HepG2 (cell line): ENCODE results near the gene ZNF48. TPM values are rescaled to one million over a fixed set of nuclear protein-coding genes. Genes with fewer than 3 reads are reported as not detected.

ENCODE experiments used
- ATAC-seq: fragments of 200-7000 bp; cut with Tn5 transposase; 3 replicates; pipeline ENCODE4 v1.9.1; 2020; ENCODE audit warnings: mild to moderate bottlenecking, moderate library complexity
- BruUV-seq: library from RNA; stranded (reverse); fragments of 400-500 nt; replicated peaks from 2 replicates; lab custom pipeline; 2021; lab: Mats Ljungman, UMichigan
- CTCF ChIA-PET: fragments of 300-600 bp; formaldehyde crosslinking; extraction: SDS; loops from one replicate; lab custom pipeline; 2021; ENCODE audit warnings: low total read pairs, inconsistent platforms, low intra/inter-chr PET ratio; lab: Yijun Ruan, JAX
- POLR2A ChIA-PET: fragments of 350-600 bp; sonication (Branson Sonifier 250); formaldehyde crosslinking; loops from one replicate; lab custom pipeline; 2020; ENCODE audit warnings: antibody characterized with exemption, inconsistent platforms; lab: Yijun Ruan, JAX
- DNase-seq: peaks from one replicate; pipeline ENCODE4 v3.0.0-alpha.2; 2015; ENCODE audit warnings: low spot score
- FAIRE-seq: peaks from 3 replicates; lab custom pipeline; 2011; peaks lifted over from hg19 to GRCh38; lab: Jason Lieb, UNC
- H2AFZ ChIP-seq: one replicate; pipeline ENCODE4 v1.6.1; 2011; ENCODE audit warnings: low read length, inconsistent platforms
- H3K27ac ChIP-seq: fragments of 300-600 bp; 3 replicates; pipeline ENCODE4 v1.8.0; 2011; ENCODE audit warnings: mixed run types, mild to moderate bottlenecking, mixed read lengths, low read length, inconsistent platforms; ENCODE audit not compliant: insufficient read depth; ENCODE audit errors: extremely low read length
- H3K27me3 ChIP-seq, 2 experiments: fragments of 200-600 bp in 1 of 2; 2 replicates in 1 of 2; 3 replicates in 1 of 2; pipeline versions ENCODE4 v1.6.0 to v1.8.0; 2011; ENCODE audit warnings: low read length in 2 of 2, mild to moderate bottlenecking in 2 of 2, moderate library complexity in 2 of 2, inconsistent platforms in 1 of 2; ENCODE audit not compliant: insufficient read depth in 2 of 2, control insufficient read depth in 1 of 2
- H3K36me3 ChIP-seq, 2 experiments: fragments of 200-600 bp in 1 of 2; replicated peaks in 1 of 2; 2 replicates in 1 of 2; 3 replicates in 1 of 2; pipeline versions ENCODE4 v1.5.1 to v1.8.0; 2011; ENCODE audit warnings: low read length in 2 of 2, inconsistent platforms in 1 of 2; ENCODE audit not compliant: insufficient read depth in 2 of 2, control insufficient read depth in 1 of 2
- H3K4me1 ChIP-seq: 2 replicates; pipeline ENCODE4 v1.5.1; 2012; ENCODE audit warnings: low read length, inconsistent platforms; ENCODE audit not compliant: insufficient read depth
- H3K4me2 ChIP-seq: 2 replicates; pipeline ENCODE4 v1.6.0; 2011; ENCODE audit warnings: low read depth, low read length, inconsistent platforms
- H3K4me3 ChIP-seq, 3 experiments: fragments of 200-600 bp in 1 of 3; sonication (generic), shearing (Covaris generic) in 1 of 3; replicated peaks in 1 of 3; 2 replicates each; pipeline ENCODE4 v1.5.1; 2011 to 2016; ENCODE audit warnings: low read length in 3 of 3, inconsistent platforms in 2 of 3, low read depth in 2 of 3, mild to moderate bottlenecking in 2 of 3, control low read depth in 1 of 3, mixed read lengths in 1 of 3; ENCODE audit not compliant: insufficient read depth in 1 of 3
- H3K79me2 ChIP-seq: one replicate; pipeline ENCODE4 v1.6.1; 2011; ENCODE audit warnings: low read length, inconsistent platforms; ENCODE audit not compliant: insufficient read depth
- H3K9ac ChIP-seq: 2 replicates; pipeline ENCODE4 v1.6.0; 2011; ENCODE audit warnings: mild to moderate bottlenecking, low read depth, low read length, inconsistent platforms; ENCODE audit not compliant: insufficient read depth
- H3K9me3 ChIP-seq: 2 replicates; pipeline ENCODE4 v1.5.1; 2012; ENCODE audit warnings: mild to moderate bottlenecking, low read length
- H4K20me1 ChIP-seq: 2 replicates; pipeline ENCODE4 v1.6.0; 2011; ENCODE audit warnings: inconsistent platforms, mild to moderate bottlenecking, low read length, moderate library complexity; ENCODE audit not compliant: insufficient read depth
- CAMTA2 ChIP-seq: sonication (generic); formaldehyde crosslinking; IDR thresholded peaks from 2 replicates; pipeline ENCODE4 v1.4.0; 2020; ENCODE audit warnings: mild to moderate bottlenecking, missing genetic modification reagents, borderline replicate concordance
- CENPT ChIP-seq: sonication (generic); formaldehyde crosslinking; IDR thresholded peaks from 2 replicates; pipeline ENCODE4 v1.8.0; 2022; ENCODE audit warnings: low read depth, mild to moderate bottlenecking, moderate library complexity, missing genetic modification reagents
- CREB1 ChIP-seq, 2 experiments: fragments of 450-650 bp in 1 of 2; IDR thresholded peaks; 2 replicates each; pipeline ENCODE4 v1.6.1; 2016 to 2017; ENCODE audit warnings: control low read depth in 1 of 2, mild to moderate bottlenecking in 1 of 2, missing compliant biosample characterization in 1 of 2, missing genetic modification characterization in 1 of 2
- ETS1 ChIP-seq: sonication (generic); formaldehyde crosslinking; IDR thresholded peaks from 2 replicates; pipeline ENCODE4 v1.4.0; 2020; ENCODE audit warnings: missing genetic modification reagents
- GFI1 ChIP-seq: sonication (generic); formaldehyde crosslinking; IDR thresholded peaks from 2 replicates; pipeline ENCODE4 v1.5.0; 2020; ENCODE audit warnings: missing genetic modification reagents, mild to moderate bottlenecking, borderline replicate concordance
- MAZ ChIP-seq, 2 experiments: sonication (generic) in 1 of 2; formaldehyde crosslinking in 1 of 2; IDR thresholded peaks; 2 replicates each; pipeline versions ENCODE4 v1.5.0 to v1.6.1; 2012 to 2020; ENCODE audit warnings: low read depth in 2 of 2, mild to moderate bottlenecking in 2 of 2, borderline replicate concordance in 1 of 2, improper control_type of control experiment in 1 of 2, low read length in 1 of 2, missing genetic modification reagents in 1 of 2, moderate library complexity in 1 of 2
- MTERF4 ChIP-seq: sonication (generic); formaldehyde crosslinking; IDR thresholded peaks from 2 replicates; pipeline ENCODE4 v1.8.0; 2023; ENCODE audit warnings: mild to moderate bottlenecking, missing genetic modification reagents
- NKX3-1 ChIP-seq: sonication (generic); formaldehyde crosslinking; IDR thresholded peaks from 2 replicates; pipeline ENCODE4 v1.5.0; 2020; ENCODE audit warnings: missing genetic modification reagents
- NPAS2 ChIP-seq: sonication (generic); formaldehyde crosslinking; IDR thresholded peaks from 2 replicates; pipeline ENCODE4 v1.8.0; 2022; ENCODE audit warnings: mild to moderate bottlenecking, missing genetic modification reagents, borderline replicate concordance
- SYNCRIP ChIP-seq: fragments of 200-400 bp; formaldehyde crosslinking; IDR thresholded peaks from 2 replicates; pipeline ENCODE4 v1.6.1; 2018; ENCODE audit warnings: mild to moderate bottlenecking, low read depth, low read length; ENCODE audit not compliant: insufficient read depth
- THAP11 ChIP-seq: IDR thresholded peaks from 2 replicates; pipeline ENCODE4 v1.6.1; 2016; ENCODE audit warnings: missing biosample characterization, missing genetic modification reagents
- YEATS2 ChIP-seq: sonication (generic); formaldehyde crosslinking; IDR thresholded peaks from 2 replicates; pipeline ENCODE4 v1.4.0; 2020; ENCODE audit warnings: missing genetic modification reagents, borderline replicate concordance
- ZNF17 ChIP-seq: sonication (generic); formaldehyde crosslinking; IDR thresholded peaks from 2 replicates; pipeline ENCODE4 v1.5.0; 2020; ENCODE audit warnings: mild to moderate bottlenecking, missing genetic modification reagents
- ZNF20 ChIP-seq: sonication (generic); formaldehyde crosslinking; IDR thresholded peaks from 2 replicates; pipeline ENCODE4 v1.4.0; 2020; ENCODE audit warnings: mild to moderate bottlenecking, moderate library complexity, missing genetic modification reagents
- ZNF362 ChIP-seq: sonication (generic); formaldehyde crosslinking; IDR thresholded peaks from 2 replicates; pipeline ENCODE4 v1.4.0; 2020; ENCODE audit warnings: missing genetic modification reagents, mild to moderate bottlenecking, borderline replicate concordance
- ZNF383 ChIP-seq: sonication (generic); formaldehyde crosslinking; IDR thresholded peaks from 2 replicates; pipeline ENCODE4 v1.4.0; 2020; ENCODE audit warnings: missing genetic modification reagents, mild to moderate bottlenecking, borderline replicate concordance
- ZNF672 ChIP-seq: sonication (generic); formaldehyde crosslinking; IDR thresholded peaks from 2 replicates; pipeline ENCODE4 v1.8.1; 2022; ENCODE audit warnings: missing genetic modification reagents
- WGBS: methylation state at CpG from one replicate; pipeline ENCODE4 v1.1.6; 2017; ENCODE audit warnings: low lambda C conversion rate; 5-methylcytosine and 5-hydroxymethylcytosine counted together
- in situ Hi-C: cut with HindIII; loops from 2 replicates; pipeline ENCODE4 v1.10.0; 2017; ENCODE audit warnings: low pct_unique_long_range_greater_than_20kb; ENCODE audit not compliant: extremely low pct_ligation_motif_present
- intact Hi-C: fragments of 100-400 bp; cut with micrococcal nuclease; formaldehyde crosslinking; loops from one replicate; pipeline ENCODE4 v1.10.0; 2022; ENCODE audit not compliant: unreplicated experiment
- polyA plus RNA-seq, 8 experiments: library from polyadenylated mRNA; depleted of rRNA in 3 of 8; stranded (reverse) in 7 of 8; unstranded in 1 of 8; fragments of >200 nt; fragmentation: Illumina TruSeq in 4 of 8; extraction: Trizol in 4 of 8; gene quantifications; 2 replicates each; pipeline versions ENCODE4 v1.2.1 to v1.2.3, GENCODE V29; 2011 to 2016; ENCODE audit warnings: low read depth in 4 of 8, missing spikeins in 1 of 8, mixed read lengths in 1 of 8; ENCODE audit not compliant: insufficient read depth in 1 of 8
- total RNA-seq, 5 experiments: library from RNA; depleted of rRNA; stranded (reverse); fragments of >200 nt; fragmentation: Illumina TruSeq; extraction: Trizol; gene quantifications; 2 replicates each; pipeline ENCODE4 v1.2.3, GENCODE V29; 2016; ENCODE audit warnings: low read depth in 1 of 5

The ZNF48 gene
- total and polyA plus RNA-seq, 2 of the 13 experiments (the other 11 are each of a cell fraction or from before 2014, with no cell fraction given): 9.9 to 12.3 TPM

- Histone ChIP-seq H4K20me1 (no peaks in the 10 kb centered on the region), H3K4me2 (peak within 1 kb of the TSS; percentile 96), H3K36me3 (peaks cover 10 to 50% of the 10 kb centered on the region in 2 experiments), H3K9ac (peak within 1 kb of the TSS; percentile 84), H3K27me3 (no peaks in the 10 kb centered on the region; a peak in 1 of 5 replicates), H3K79me2 (peaks cover 23% of the 10 kb centered on the region), H3K4me1 (peaks cover 58% of the 10 kb centered on the region), H3K4me3 (peak within 1 kb of the TSS; percentile 85 to 94 (median 88)), H3K27ac (peak within 1 kb of the TSS; percentile 92), H2AFZ (peak within 1 kb of the TSS; percentile 42), H3K9me3 (no peaks in the 10 kb centered on the region)
- in situ Hi-C loops (loop anchor here (10.0 kb wide), 1 partner anchor 259 kb away; the partner anchor contains the start of gene ZNF689), intact Hi-C loops (loop anchor here (1.0 to 2.0 kb wide), 3 partner anchors 21 to 53 kb away; partner anchors contain the start of gene ZNF48)
- WGBS: under 1% methylated on average over 40 of the region's 45 CpGs
- DNase-seq: peak; percentile 100
- BruUV-seq: TSS peak; percentile 45
- peak; percentile 82 for ATAC-seq
- POLR2A ChIA-PET: interaction anchor here (0.6 to 6.7 kb wide), 19 partner anchors 9 to 303 kb away, joined by 3 to 94 read pairs (median 5); partner anchors contain the start of genes ALDOA, DCTPP1, FBRS and TBC1D10B
- peak; percentile 99 for FAIRE-seq
- CTCF ChIA-PET: no interaction called here
- TF ChIP-seq ETS1: 0 out of 2 replicates have a peak, but pooled peaks have one; percentile 58
- TF ChIP-seq THAP11 (CRISPR knock-in tag): peak; percentile 94
- peak; percentile 91 for TF ChIP-seq YEATS2
- TF ChIP-seq SYNCRIP: no peak
- no peak for TF ChIP-seq ZNF17
- peak; percentile 34 for TF ChIP-seq ZNF362 (CRISPR knock-in tag)
- TF ChIP-seq NKX3-1 (CRISPR knock-in tag): peak; percentile 80; the same call in 1 of the 2 replicates
- no peak for TF ChIP-seq GFI1
- no peak for TF ChIP-seq ZNF672 (CRISPR knock-in tag)
- TF ChIP-seq MAZ (IDR thresholded peaks at IDR 0.05; ENCODE audit: borderline replicate concordance, low read depth, low read length): 0 out of 2 replicates have a peak, but pooled peaks have one; percentile 10
- TF ChIP-seq MAZ (CRISPR knock-in tag; IDR thresholded peaks at IDR 0.05; ENCODE audit: low read depth): peak; percentile 69; the same call in 1 of the 2 replicates
- 0 out of 2 replicates have a peak, but pooled peaks have one; percentile 13 for TF ChIP-seq ZNF20 (CRISPR knock-in tag)
- 0 out of 2 replicates have a peak, but pooled peaks have one; percentile 21 for TF ChIP-seq CAMTA2 (CRISPR knock-in tag)
- TF ChIP-seq CREB1 (IDR thresholded peaks at IDR 0.05): peak; percentile 99
- TF ChIP-seq CREB1 (CRISPR knock-in tag; IDR thresholded peaks at IDR 0.05): peak; percentile 97
- no peak for TF ChIP-seq NPAS2
- TF ChIP-seq MTERF4 (CRISPR knock-in tag): peak; percentile 84; the same call in 1 of the 2 replicates
- peak; percentile 27; the same call in 1 of the 2 replicates for TF ChIP-seq ZNF383
- 0 out of 2 replicates have a peak, but pooled peaks have one; percentile 13 for TF ChIP-seq CENPT (CRISPR knock-in tag)
Observed at GRCh38 chr16:30355144-30355953, 39.9 kb upstream of the ZNF48 start, which contains the start of gene CD2BP2. TSS of gene CD2BP2 (minus strand) at chr16:30355308. CDS start at chr16:30354681, 627 bp downstream.
